ENCODE results near the gene COPRS.

GRCh38 chr17:31834448-31834847 is 24.6 kb downstream of the COPRS start:
- no peak for TF ChIP-seq CTCF (IDR thresholded peaks at IDR 0.05)
- TF ChIP-seq POLR2A (IDR thresholded peaks at IDR 0.05), result no peak

Data from vagina (tissue), 2 donors.